ENCODE measurements around the gene SCUBE3. TPM values are rescaled to one million over a fixed set of nuclear protein-coding genes. Genes with fewer than 3 reads are reported as not detected.

Gene SCUBE3
- total and polyA plus RNA-seq, 9 of the 15 experiments (the other 6 are each of a cell fraction or from before 2014, with no cell fraction given): 0.01 to 0.11 TPM; not detected in 7

- no peak overlapping the region for H3K4me3 ChIP-seq
- H3K4me1 ChIP-seq (replicated peaks in 1 of 2; ENCODE audit: control insufficient read depth in 2 of 2, insufficient read depth in 2 of 2, low read length in 2 of 2): peaks cover 4 to 14% of the 10 kb centered on the region in 2 experiments; a peak in 3 of 5 replicates
- H3K27ac ChIP-seq (ENCODE audit: extremely low read depth, low read depth, low read length): no peak overlapping the region
- no TSS peak for BruUV-seq (replicated peaks)
- H3K27me3 ChIP-seq (ENCODE audit: control insufficient read depth in 2 of 2, insufficient read depth in 2 of 2, low read length in 2 of 2): peaks cover 12 to 28% of the 10 kb centered on the region in 2 experiments; a peak in 3 of 5 replicates
- no peak overlapping the region for H3K9ac ChIP-seq (ENCODE audit: insufficient read depth in 1 of 2, low read depth in 2 of 2, low read length in 2 of 2)
- H4K20me1 ChIP-seq (replicated peaks; ENCODE audit: control insufficient read depth, insufficient read depth, low read length): no peaks in the 10 kb centered on the region
- H2AFZ ChIP-seq (ENCODE audit: low read depth, low read length): no peak overlapping the region
- no peak for DNase-seq (ENCODE audit: extremely low read depth in 1 of 4, low spot score in 3 of 4)
- ChIA-PET CTCF (ENCODE audit: low intra/inter-chr PET ratio) (no interaction called here), POLR2A (interaction anchor here (0.7 kb wide), 1 partner anchor 17 kb away, joined by 3 read pairs; no protein-coding TSS in a partner anchor)
- FAIRE-seq: no peak
- in situ Hi-C loops (cut with MboI): no loop called here
- no peaks in the 10 kb centered on the region for H3K9me1 ChIP-seq (ENCODE audit: control insufficient read depth, insufficient read depth, low read length)
- no peaks in the 10 kb centered on the region for H3K79me2 ChIP-seq (ENCODE audit: control insufficient read depth, insufficient read depth, low read length)
- ATAC-seq: no peak
- no peaks in the 10 kb centered on the region for H3K36me3 ChIP-seq (ENCODE audit: control insufficient read depth, insufficient read depth, low read length)
- H3K4me2 ChIP-seq (ENCODE audit: insufficient read depth, low read length): no peak overlapping the region
- intact Hi-C loops (cut with micrococcal nuclease): no loop called here
- H3K9me3 ChIP-seq (replicated peaks; ENCODE audit: control insufficient read depth, insufficient read depth, low read depth, low read length): no peaks in the 10 kb centered on the region
- TF ChIP-seq ZNF57 (CRISPR knock-in tag; IDR thresholded peaks at IDR 0.05) (no peak), THAP7 (CRISPR knock-in tag; IDR thresholded peaks at IDR 0.05) (no peak), RREB1 (CRISPR knock-in tag; IDR thresholded peaks at IDR 0.05) (no peak), EWSR1 (IDR thresholded peaks at IDR 0.05; ENCODE audit: borderline replicate concordance, low read depth, partially characterized antibody) (no peak), TFAM (CRISPR knock-in tag; conservative IDR thresholded peaks at IDR 0.05) (no peak), E2F5 (CRISPR knock-in tag; IDR thresholded peaks at IDR 0.05) (no peak), HES1 (IDR thresholded peaks at IDR 0.05; ENCODE audit: low read depth) (no peak), PKNOX1 (IDR thresholded peaks at IDR 0.05) (no peak), ZNF174 (CRISPR knock-in tag; IDR thresholded peaks at IDR 0.05) (no peak), MEIS2 (IDR thresholded peaks at IDR 0.05; ENCODE audit: partially characterized antibody) (no peak), TAF15 (IDR thresholded peaks at IDR 0.05; ENCODE audit: low read depth, low read length) (no peak), TAF7 (tag; IDR thresholded peaks at IDR 0.05) (no peak), ZNF316 (IDR thresholded peaks at IDR 0.05) (no peak)
Observed at GRCh38 chr6:35190306-35190705, 23.4 kb upstream of the SCUBE3 start.
